Liver (tissue), 9 donors: ENCODE results near the gene WNK1. TPM values are rescaled to one million over a fixed set of nuclear protein-coding genes. Genes with fewer than 3 reads are reported as not detected.

Source experiments
- DNase-seq: peaks from one replicate; pipeline ENCODE4 v3.0.0-alpha.2; 2017; ENCODE audit warnings: low spot score
- H3K27ac ChIP-seq, 2 donors: one replicate each; pipeline ENCODE4 v1.7.0; 2013; ENCODE audit warnings: inconsistent platforms in 2 of 2, low read length in 2 of 2, control low read depth in 1 of 2, low read depth in 1 of 2, mild to moderate bottlenecking in 1 of 2
- H3K27me3 ChIP-seq, 4 donors: one replicate each; pipeline versions ENCODE4 v1.6.1 to v1.7.0; 2013; ENCODE audit warnings: low read length in 3 of 4, inconsistent platforms in 1 of 4, mild to moderate bottlenecking in 1 of 4, moderate library complexity in 1 of 4; ENCODE audit not compliant: control insufficient read depth in 4 of 4, insufficient read depth in 4 of 4
- H3K36me3 ChIP-seq, 4 donors: one replicate each; pipeline versions ENCODE4 v1.6.1 to v1.7.0; 2013; ENCODE audit warnings: low read length in 3 of 4, mild to moderate bottlenecking in 3 of 4, low read depth in 1 of 4, moderate library complexity in 1 of 4; ENCODE audit not compliant: control insufficient read depth in 4 of 4, insufficient read depth in 3 of 4
- H3K4me1 ChIP-seq, 4 donors: one replicate each; pipeline versions ENCODE4 v1.6.1 to v1.7.0; 2013; ENCODE audit warnings: low read length in 3 of 4, mild to moderate bottlenecking in 3 of 4, moderate library complexity in 1 of 4; ENCODE audit not compliant: control insufficient read depth in 4 of 4, insufficient read depth in 4 of 4
- H3K4me3 ChIP-seq, 3 donors: one replicate each; pipeline versions ENCODE4 v1.6.1 to v1.7.0; 2013; ENCODE audit warnings: low read length in 3 of 3, control low read depth in 1 of 3, low read depth in 1 of 3, mild to moderate bottlenecking in 1 of 3
- H3K9ac ChIP-seq, 2 donors: one replicate each; pipeline ENCODE4 v1.7.0; 2013; ENCODE audit warnings: low read length in 2 of 2, mild to moderate bottlenecking in 2 of 2, moderate library complexity in 2 of 2, control low read depth in 1 of 2, low read depth in 1 of 2
- H3K9me3 ChIP-seq, 4 donors: one replicate each; pipeline versions ENCODE4 v1.6.1 to v1.7.0; 2013; ENCODE audit warnings: low read length in 3 of 4; ENCODE audit not compliant: control insufficient read depth in 4 of 4
- EGR1 ChIP-seq, 2 donors: IDR thresholded peaks; 2 replicates each; pipeline ENCODE4 v1.6.1; 2016 to 2018; ENCODE audit warnings: antibody characterized with exemption in 2 of 2, low read depth in 2 of 2
- FOXA1 ChIP-seq: IDR thresholded peaks from 2 replicates; pipeline ENCODE4 v1.6.1; 2016; ENCODE audit warnings: antibody characterized with exemption
- FOXA2 ChIP-seq: IDR thresholded peaks from 2 replicates; pipeline ENCODE4 v1.6.1; 2016; ENCODE audit warnings: antibody characterized with exemption
- GABPA ChIP-seq, 2 donors: IDR thresholded peaks in 1 of 2; conservative IDR thresholded peaks in 1 of 2; 2 replicates each; pipeline ENCODE4 v1.6.1; 2016; ENCODE audit warnings: antibody characterized with exemption in 2 of 2, mild to moderate bottlenecking in 1 of 2, moderate library complexity in 1 of 2
- HNF4A ChIP-seq, 2 donors: conservative IDR thresholded peaks; 2 replicates each; pipeline ENCODE4 v1.6.1; 2016; ENCODE audit warnings: antibody characterized with exemption in 2 of 2, mild to moderate bottlenecking in 2 of 2
- HNF4G ChIP-seq: IDR thresholded peaks from 2 replicates; pipeline ENCODE4 v1.6.1; 2016; ENCODE audit warnings: antibody characterized with exemption
- JUND ChIP-seq, 2 donors: IDR thresholded peaks; 2 replicates each; pipeline ENCODE4 v1.6.1; 2016; ENCODE audit warnings: antibody characterized with exemption in 2 of 2
- NR2F2 ChIP-seq: IDR thresholded peaks from 2 replicates; pipeline ENCODE4 v1.6.1; 2016; ENCODE audit warnings: antibody characterized with exemption
- RAD21 ChIP-seq, 2 donors: IDR thresholded peaks; 2 replicates each; pipeline ENCODE4 v1.6.1; 2016; ENCODE audit warnings: antibody characterized with exemption in 2 of 2, mild to moderate bottlenecking in 2 of 2
- RXRA ChIP-seq, 2 donors: IDR thresholded peaks; 2 replicates each; pipeline ENCODE4 v1.6.1; 2017 to 2018; ENCODE audit warnings: antibody characterized with exemption in 2 of 2, mild to moderate bottlenecking in 1 of 2
- SP1 ChIP-seq: IDR thresholded peaks from 2 replicates; pipeline ENCODE4 v1.6.1; 2018; ENCODE audit warnings: antibody characterized with exemption, mild to moderate bottlenecking
- TAF1 ChIP-seq: conservative IDR thresholded peaks from 2 replicates; pipeline ENCODE4 v1.6.1; 2016; ENCODE audit warnings: antibody characterized with exemption, mild to moderate bottlenecking
- YY1 ChIP-seq: IDR thresholded peaks from 2 replicates; pipeline ENCODE4 v1.6.1; 2016; ENCODE audit warnings: antibody characterized with exemption, mild to moderate bottlenecking
- whole genome bisulfite sequencing: extraction: QIAGEN DNeasy Blood & Tissue Kit; methylation state at CpG from one replicate; pipeline ENCODE4 v1.1.7; 2013; 5-methylcytosine and 5-hydroxymethylcytosine counted together
- polyA plus RNA-seq, 2 donors: library from polyadenylated mRNA; stranded (reverse) in 1 of 2; unstranded in 1 of 2; fragments of 200-250 nt in 1 of 2; fragments of >200 nt in 1 of 2; fragmentation: Nextera tagmentation in 1 of 2; extraction: Ambion mirVana in 1 of 2; gene quantifications; one replicate each; pipeline versions ENCODE4 v1.2.1 to v1.2.3, GENCODE V29; 2013 to 2015
- total RNA-seq, 2 donors: library from RNA; depleted of rRNA; stranded (reverse); fragments of >200 nt; gene quantifications; one replicate each; pipeline ENCODE4 v1.2.3, GENCODE V29; 2014
- TF ChIP-seq, protein P1 (sequence below): IDR thresholded peaks from 2 replicates; pipeline ENCODE4 v1.6.1; 2016; ENCODE audit warnings: antibody characterized with exemption
- TF ChIP-seq, protein P2 (sequence below): IDR thresholded peaks from 2 replicates; pipeline ENCODE4 v1.6.1; 2016; ENCODE audit warnings: antibody characterized with exemption
- TF ChIP-seq, protein P3 (sequence below): IDR thresholded peaks from 2 replicates; pipeline ENCODE4 v1.6.1; 2016; ENCODE audit warnings: antibody characterized with exemption, mild to moderate bottlenecking
- TF ChIP-seq, protein P4 (sequence below): fragments of 150-350 bp; IDR thresholded peaks from 2 replicates; pipeline ENCODE4 v1.5.1; 2017; ENCODE audit warnings: improper control_type of control experiment, low read depth, low read length; ENCODE audit not compliant: missing input control
- donor health status: healthy.
- donor health status: healthy.
- donor health status: healthy.
- donor health status: healthy.
- donor health status: healthy.

The WNK1 gene
- total and polyA plus RNA-seq, 4 donors, result 22.4 to 299 (median 53.8) TPM

DNA sequence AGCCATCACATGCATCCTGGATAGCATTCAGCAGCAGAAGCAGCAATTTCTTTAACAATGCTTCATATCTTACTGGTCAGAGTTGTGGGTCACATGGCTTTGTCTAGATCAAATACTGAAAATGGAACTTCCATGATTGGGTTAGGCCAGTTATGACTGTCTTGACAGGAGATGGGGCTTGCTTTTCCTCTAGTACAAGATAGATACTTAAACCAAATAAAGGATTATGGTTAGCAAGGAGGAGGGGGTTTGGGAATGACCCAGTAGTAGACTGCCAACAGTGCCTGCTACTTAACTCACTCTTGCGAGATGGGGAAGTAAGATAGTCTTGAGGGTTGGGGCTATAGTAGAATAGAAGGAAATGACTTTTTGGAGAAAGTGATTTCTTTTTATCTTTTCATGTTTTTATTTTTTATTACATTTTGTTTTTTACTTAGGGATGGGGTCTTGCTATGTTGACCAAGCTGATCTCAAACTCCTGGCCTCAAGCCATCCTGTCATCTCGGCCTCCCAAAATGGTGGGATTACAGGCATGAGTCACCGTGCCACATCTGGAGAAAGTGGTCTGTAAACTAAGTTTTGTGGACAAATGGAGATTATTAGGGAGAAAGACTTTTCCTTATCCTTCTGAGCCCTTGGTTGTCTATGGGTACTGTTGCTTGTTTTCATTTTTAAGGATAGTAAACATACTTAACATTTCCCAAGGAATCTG is 37.6 kb downstream of the WNK1 start:
- DNase-seq, result no peak
- H3K27me3 ChIP-seq, result no peaks in the 10 kb centered on the region
- no peak for TF ChIP-seq RAD21 (IDR thresholded peaks at IDR 0.05)
- TF ChIP-seq, protein P1, sequence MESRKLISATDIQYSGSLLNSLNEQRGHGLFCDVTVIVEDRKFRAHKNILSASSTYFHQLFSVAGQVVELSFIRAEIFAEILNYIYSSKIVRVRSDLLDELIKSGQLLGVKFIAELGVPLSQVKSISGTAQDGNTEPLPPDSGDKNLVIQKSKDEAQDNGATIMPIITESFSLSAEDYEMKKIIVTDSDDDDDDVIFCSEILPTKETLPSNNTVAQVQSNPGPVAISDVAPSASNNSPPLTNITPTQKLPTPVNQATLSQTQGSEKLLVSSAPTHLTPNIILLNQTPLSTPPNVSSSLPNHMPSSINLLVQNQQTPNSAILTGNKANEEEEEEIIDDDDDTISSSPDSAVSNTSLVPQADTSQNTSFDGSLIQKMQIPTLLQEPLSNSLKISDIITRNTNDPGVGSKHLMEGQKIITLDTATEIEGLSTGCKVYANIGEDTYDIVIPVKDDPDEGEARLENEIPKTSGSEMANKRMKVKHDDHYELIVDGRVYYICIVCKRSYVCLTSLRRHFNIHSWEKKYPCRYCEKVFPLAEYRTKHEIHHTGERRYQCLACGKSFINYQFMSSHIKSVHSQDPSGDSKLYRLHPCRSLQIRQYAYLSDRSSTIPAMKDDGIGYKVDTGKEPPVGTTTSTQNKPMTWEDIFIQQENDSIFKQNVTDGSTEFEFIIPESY, result no peak
- no peak for TF ChIP-seq FOXA1
- TF ChIP-seq HNF4G, result no peak
- TF ChIP-seq, protein P2, sequence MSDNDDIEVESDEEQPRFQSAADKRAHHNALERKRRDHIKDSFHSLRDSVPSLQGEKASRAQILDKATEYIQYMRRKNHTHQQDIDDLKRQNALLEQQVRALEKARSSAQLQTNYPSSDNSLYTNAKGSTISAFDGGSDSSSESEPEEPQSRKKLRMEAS, result no peak
- TF ChIP-seq, protein P3, sequence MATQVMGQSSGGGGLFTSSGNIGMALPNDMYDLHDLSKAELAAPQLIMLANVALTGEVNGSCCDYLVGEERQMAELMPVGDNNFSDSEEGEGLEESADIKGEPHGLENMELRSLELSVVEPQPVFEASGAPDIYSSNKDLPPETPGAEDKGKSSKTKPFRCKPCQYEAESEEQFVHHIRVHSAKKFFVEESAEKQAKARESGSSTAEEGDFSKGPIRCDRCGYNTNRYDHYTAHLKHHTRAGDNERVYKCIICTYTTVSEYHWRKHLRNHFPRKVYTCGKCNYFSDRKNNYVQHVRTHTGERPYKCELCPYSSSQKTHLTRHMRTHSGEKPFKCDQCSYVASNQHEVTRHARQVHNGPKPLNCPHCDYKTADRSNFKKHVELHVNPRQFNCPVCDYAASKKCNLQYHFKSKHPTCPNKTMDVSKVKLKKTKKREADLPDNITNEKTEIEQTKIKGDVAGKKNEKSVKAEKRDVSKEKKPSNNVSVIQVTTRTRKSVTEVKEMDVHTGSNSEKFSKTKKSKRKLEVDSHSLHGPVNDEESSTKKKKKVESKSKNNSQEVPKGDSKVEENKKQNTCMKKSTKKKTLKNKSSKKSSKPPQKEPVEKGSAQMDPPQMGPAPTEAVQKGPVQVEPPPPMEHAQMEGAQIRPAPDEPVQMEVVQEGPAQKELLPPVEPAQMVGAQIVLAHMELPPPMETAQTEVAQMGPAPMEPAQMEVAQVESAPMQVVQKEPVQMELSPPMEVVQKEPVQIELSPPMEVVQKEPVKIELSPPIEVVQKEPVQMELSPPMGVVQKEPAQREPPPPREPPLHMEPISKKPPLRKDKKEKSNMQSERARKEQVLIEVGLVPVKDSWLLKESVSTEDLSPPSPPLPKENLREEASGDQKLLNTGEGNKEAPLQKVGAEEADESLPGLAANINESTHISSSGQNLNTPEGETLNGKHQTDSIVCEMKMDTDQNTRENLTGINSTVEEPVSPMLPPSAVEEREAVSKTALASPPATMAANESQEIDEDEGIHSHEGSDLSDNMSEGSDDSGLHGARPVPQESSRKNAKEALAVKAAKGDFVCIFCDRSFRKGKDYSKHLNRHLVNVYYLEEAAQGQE, result no peak
- TF ChIP-seq, protein P4, sequence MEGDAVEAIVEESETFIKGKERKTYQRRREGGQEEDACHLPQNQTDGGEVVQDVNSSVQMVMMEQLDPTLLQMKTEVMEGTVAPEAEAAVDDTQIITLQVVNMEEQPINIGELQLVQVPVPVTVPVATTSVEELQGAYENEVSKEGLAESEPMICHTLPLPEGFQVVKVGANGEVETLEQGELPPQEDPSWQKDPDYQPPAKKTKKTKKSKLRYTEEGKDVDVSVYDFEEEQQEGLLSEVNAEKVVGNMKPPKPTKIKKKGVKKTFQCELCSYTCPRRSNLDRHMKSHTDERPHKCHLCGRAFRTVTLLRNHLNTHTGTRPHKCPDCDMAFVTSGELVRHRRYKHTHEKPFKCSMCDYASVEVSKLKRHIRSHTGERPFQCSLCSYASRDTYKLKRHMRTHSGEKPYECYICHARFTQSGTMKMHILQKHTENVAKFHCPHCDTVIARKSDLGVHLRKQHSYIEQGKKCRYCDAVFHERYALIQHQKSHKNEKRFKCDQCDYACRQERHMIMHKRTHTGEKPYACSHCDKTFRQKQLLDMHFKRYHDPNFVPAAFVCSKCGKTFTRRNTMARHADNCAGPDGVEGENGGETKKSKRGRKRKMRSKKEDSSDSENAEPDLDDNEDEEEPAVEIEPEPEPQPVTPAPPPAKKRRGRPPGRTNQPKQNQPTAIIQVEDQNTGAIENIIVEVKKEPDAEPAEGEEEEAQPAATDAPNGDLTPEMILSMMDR, result no peak
- TF ChIP-seq SP1, result no peak
- TF ChIP-seq GABPA (IDR thresholded peaks at IDR 0.05 in 1 of 2, conservative IDR thresholded peaks at IDR 0.05 in 1 of 2), result no peak
- no peak for TF ChIP-seq NR2F2
- no peak for TF ChIP-seq YY1
- no peak for TF ChIP-seq FOXA2
- no peak for TF ChIP-seq TAF1
- TF ChIP-seq RXRA (IDR thresholded peaks at IDR 0.05), result no peak
- no peak for TF ChIP-seq EGR1 (IDR thresholded peaks at IDR 0.05; ENCODE audit: low read depth in 2 of 2)
- no peak for TF ChIP-seq HNF4A (conservative IDR thresholded peaks at IDR 0.05)
- no peak overlapping the region for H3K27ac ChIP-seq
- peaks cover 3 to 8% (median 6%) of the 10 kb centered on the region in 4 donors for H3K4me1 ChIP-seq
- H3K36me3 ChIP-seq, result no peaks in the 10 kb centered on the region
- 90% methylated on average over 3 of the region's 3 CpGs for WGBS
- no peak overlapping the region for H3K9ac ChIP-seq
- no peak overlapping the region for H3K4me3 ChIP-seq
- no peaks in the 10 kb centered on the region for H3K9me3 ChIP-seq

DNA sequence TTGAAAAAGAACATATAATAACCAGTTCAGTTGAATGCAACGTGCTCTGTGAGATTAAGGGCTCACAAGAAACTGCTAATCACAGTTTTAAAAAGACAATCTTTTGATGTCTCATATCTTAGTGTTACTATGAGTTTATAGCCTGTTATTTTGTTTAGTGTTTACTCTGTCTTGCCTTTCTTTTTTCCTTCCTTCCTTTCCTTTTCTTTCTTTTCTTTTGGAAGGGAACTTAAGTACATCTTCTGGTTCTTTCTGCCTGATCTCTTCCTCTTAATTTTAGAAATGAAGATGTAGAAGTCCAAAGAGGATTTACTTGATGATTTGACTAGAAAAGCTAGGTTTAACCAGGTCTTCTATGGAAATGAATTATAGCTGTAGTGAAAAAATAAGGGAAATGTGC is 38.2 kb downstream of the WNK1 start:
- Histone ChIP-seq H3K4me3 (no peak overlapping the region), H3K9ac (no peak overlapping the region), H3K4me1 (peaks cover 3 to 8% (median 6%) of the 10 kb centered on the region in 4 donors), H3K9me3 (no peaks in the 10 kb centered on the region), H3K36me3 (no peaks in the 10 kb centered on the region), H3K27me3 (no peaks in the 10 kb centered on the region), H3K27ac (no peak overlapping the region)
- no peak for DNase-seq
- WGBS, result 79% methylated on average over 1 of the region's 1 CpG
- TF ChIP-seq HNF4A (conservative IDR thresholded peaks at IDR 0.05), result no peak
- no peak for TF ChIP-seq JUND (IDR thresholded peaks at IDR 0.05)
